ENCODE data around the gene CENPV.
"Not testable (repeated sequence)": the region's sequence is repeated elsewhere in the genome, so short reads cannot be mapped to it uniquely, and the experiment has no call there.

- not testable (repeated sequence) for TF ChIP-seq CTCF (IDR thresholded peaks at IDR 0.05; ENCODE audit: low read length); EZH2 (optimal IDR thresholded peaks at IDR 0.05; ENCODE audit: low read depth, low read length)
Measured at GRCh38 chr17:16386126-16386507, 32.8 kb upstream of the CENPV start.
